ENCODE measurements around the gene CNTN4.

- TF ChIP-seq CTCF (conservative IDR thresholded peaks at IDR 0.05; ENCODE audit: low read depth in 2 of 2) = no peak
- TF ChIP-seq EZH2 (IDR thresholded peaks at IDR 0.05; ENCODE audit: low read depth, unreplicated experiment) = no peak
- no peak for TF ChIP-seq CREB1 (CRISPR knock-in tag; IDR thresholded peaks at IDR 0.05; ENCODE audit: low read depth)
- TF ChIP-seq POLR2AphosphoS5 (IDR thresholded peaks at IDR 0.05; ENCODE audit: low read depth) = no peak
- TF ChIP-seq REST (IDR thresholded peaks at IDR 0.05; ENCODE audit: unreplicated experiment) = no peak
- TF ChIP-seq JUNB (IDR thresholded peaks at IDR 0.05; ENCODE audit: unreplicated experiment) = no peak
Measured at GRCh38 chr3:2153053-2153452, 54.4 kb downstream of the CNTN4 start.

Measured in GM23338 (cell line).